Activated CD8-positive, alpha-beta T cell treated with anti-CD3 and anti-CD28 coated beads, Interleukin-2, amount 10 ng/mL, durations not matched to agents 7 days and 5 days (primary cell): ENCODE results near the gene FAIM2. TPM values are rescaled to one million over a fixed set of nuclear protein-coding genes. Genes with fewer than 3 reads are reported as not detected.
"Not testable (repeated sequence)": the region's sequence is repeated elsewhere in the genome, so short reads cannot be mapped to it uniquely, and the experiment has no call there.

Source experiments
- ATAC-seq: fragments of 150-1000 bp; cut with Tn5 transposase; one replicate; pipeline ENCODE4 v1.10.0; 2021; ENCODE audit warnings: moderate library complexity
- CTCF ChIA-PET: fragments of 350-600 bp; sonication (Branson Sonifier 250); formaldehyde crosslinking; loops from one replicate; lab custom pipeline; 2021; ENCODE audit warnings: antibody characterized with exemption; lab: Charles Lee
- POLR2A ChIA-PET: fragments of 350-600 bp; sonication (Branson Sonifier 250); formaldehyde crosslinking; loops from one replicate; lab custom pipeline; 2021; ENCODE audit warnings: antibody characterized with exemption; lab: Charles Lee
- DNase-seq: peaks from one replicate; pipeline ENCODE4 v3.0.0-alpha.2; 2020
- H3K27ac Mint-ChIP-seq: one replicate; pipeline ENCODE4 v1.8.0; 2021; ENCODE audit warnings: mild to moderate bottlenecking, mixed read lengths
- H3K27me3 Mint-ChIP-seq: one replicate; pipeline ENCODE4 v1.8.0; 2021; ENCODE audit warnings: low read depth, mixed read lengths
- H3K36me3 Mint-ChIP-seq: one replicate; pipeline ENCODE4 v1.8.0; 2021; ENCODE audit warnings: low read depth, mixed read lengths
- H3K4me1 Mint-ChIP-seq: one replicate; pipeline ENCODE4 v1.8.0; 2021; ENCODE audit warnings: low read depth, mixed read lengths
- H3K4me3 Mint-ChIP-seq: one replicate; pipeline ENCODE4 v1.8.0; 2021; ENCODE audit warnings: mild to moderate bottlenecking, mixed read lengths
- H3K9me3 Mint-ChIP-seq: one replicate; pipeline ENCODE4 v1.8.0; 2022; ENCODE audit warnings: mixed read lengths; ENCODE audit not compliant: insufficient read depth
- total RNA-seq, 2 experiments: library from RNA; stranded (reverse); gene quantifications; one replicate each; pipeline ENCODE4 v1.2.3, GENCODE V29; 2021

Gene FAIM2
- total RNA-seq, 2 experiments from 2014 or later, result 0.23 to 0.55 TPM

DNA sequence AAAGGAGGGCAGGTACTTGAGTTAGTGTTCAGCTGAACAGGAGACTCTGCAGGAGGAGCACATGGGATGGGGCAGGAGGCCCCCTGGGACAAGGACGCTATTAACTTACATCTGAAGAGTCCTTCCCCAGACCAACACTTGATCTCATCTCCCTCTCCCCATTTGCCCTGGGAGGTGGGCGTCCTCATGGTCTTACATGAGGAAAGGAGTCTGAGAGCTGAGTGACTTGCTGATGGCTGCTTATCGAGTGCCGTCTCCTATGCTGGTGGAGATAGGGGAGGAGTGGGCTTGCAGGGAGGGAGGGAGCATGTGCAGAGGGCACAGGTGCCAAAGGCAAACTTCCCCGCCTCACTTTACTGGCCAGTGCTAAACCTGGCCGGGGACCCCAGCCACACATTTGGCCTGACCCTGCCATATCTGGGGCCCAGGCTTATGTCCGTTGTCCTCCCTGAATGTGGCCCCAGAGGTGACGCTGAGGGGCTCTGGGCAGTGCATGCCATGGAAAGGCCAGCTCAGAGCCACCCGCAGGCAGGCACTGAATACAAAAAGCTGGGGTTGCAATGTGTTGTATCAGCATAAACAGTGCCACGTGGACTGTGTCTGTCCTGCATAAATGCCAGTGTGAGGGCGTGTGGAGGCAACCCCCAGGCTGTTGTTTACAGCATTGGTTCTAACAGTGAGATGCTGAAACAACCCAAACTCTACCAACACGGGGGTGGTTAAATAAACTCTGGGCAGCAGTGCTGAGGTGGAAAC is 29.4 kb downstream of the FAIM2 start:
- no peak for ATAC-seq

DNA sequence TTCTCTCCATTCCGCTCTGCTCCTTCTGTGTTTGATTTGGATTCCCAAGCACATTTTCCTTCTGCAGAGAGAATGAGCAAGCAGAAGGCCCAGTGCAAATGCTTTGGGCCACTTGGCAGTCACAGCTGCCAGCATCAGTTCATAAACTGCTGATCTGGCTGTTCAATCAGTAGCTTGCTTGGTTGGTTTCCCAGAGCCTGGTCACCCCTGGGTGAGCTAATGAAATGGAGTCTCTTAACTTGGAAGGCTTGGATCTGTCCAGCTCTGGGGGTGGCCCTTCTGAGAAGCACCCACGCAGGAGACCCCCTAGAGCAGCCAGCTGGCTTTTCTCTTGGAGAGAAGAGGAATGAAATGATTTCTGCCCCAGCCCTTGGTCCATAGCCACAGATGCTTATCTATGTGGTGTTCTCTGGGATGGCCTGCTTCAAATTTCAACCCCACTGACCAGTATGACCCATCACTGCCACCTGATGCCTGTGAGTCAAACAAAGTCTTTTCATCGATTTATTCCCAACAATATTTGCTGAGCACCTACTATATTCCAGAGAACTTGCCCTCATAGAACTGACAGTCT is 30.3 kb downstream of the FAIM2 start:
- Mint-ChIP-seq H3K9me3 (no peaks in the 10 kb centered on the region), H3K4me1 (no peaks in the 10 kb centered on the region)
- CTCF ChIA-PET, result no interaction called here

More for the DNA sequence above, 29.4 kb downstream of the FAIM2 start:
- H3K4me1 Mint-ChIP-seq, result no peaks in the 10 kb centered on the region
- peaks cover 4% of the 10 kb centered on the region for H3K9me3 Mint-ChIP-seq
- no peak for DNase-seq
- no peak overlapping the region for H3K27ac Mint-ChIP-seq
- no peaks in the 10 kb centered on the region for H3K36me3 Mint-ChIP-seq
- CTCF ChIA-PET, result no interaction called here
- no peak overlapping the region for H3K4me3 Mint-ChIP-seq
- POLR2A ChIA-PET, result no interaction called here
- peaks cover 4% of the 10 kb centered on the region for H3K27me3 Mint-ChIP-seq

DNA sequence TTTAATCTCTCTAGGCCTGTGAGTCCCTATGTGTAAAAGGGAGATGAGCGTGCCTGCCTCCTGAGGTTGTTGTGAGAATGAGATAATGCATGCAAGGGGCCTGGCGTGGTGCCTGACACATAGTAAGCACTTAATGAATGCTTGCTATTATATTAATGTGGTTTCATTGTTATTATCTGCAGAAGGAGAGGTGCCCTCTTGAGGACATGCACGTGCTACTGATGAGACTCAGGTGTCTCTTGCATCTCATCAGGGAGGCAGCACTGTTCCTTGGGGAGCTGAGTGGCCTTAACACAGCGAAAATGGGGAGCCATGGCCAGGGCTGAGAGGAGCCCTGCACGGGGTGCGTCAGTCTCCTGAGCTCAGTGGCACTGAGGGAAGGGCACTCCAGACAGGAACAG is 30.9 kb downstream of the FAIM2 start:
- Mint-ChIP-seq H3K4me1 (no peaks in the 10 kb centered on the region), H3K36me3 (no peaks in the 10 kb centered on the region), H3K9me3 (no peaks in the 10 kb centered on the region), H3K27ac (no peak overlapping the region), H3K4me3 (no peak overlapping the region), H3K27me3 (peaks cover 4% of the 10 kb centered on the region)
- POLR2A ChIA-PET, result no interaction called here
- DNase-seq, result no peak
- no peak for ATAC-seq
- CTCF ChIA-PET, result interaction anchor here (1.4 to 2.2 kb wide), 2 partner anchors 74 to 95 kb away, joined by 5 to 6 read pairs; no protein-coding TSS in a partner anchor

More for the DNA sequence above, 30.3 kb downstream of the FAIM2 start:
- no peak for DNase-seq
- POLR2A ChIA-PET, result no interaction called here
- Mint-ChIP-seq H3K27me3 (peaks cover 4% of the 10 kb centered on the region), H3K36me3 (no peaks in the 10 kb centered on the region), H3K27ac (no peak overlapping the region), H3K4me3 (no peak overlapping the region)
- ATAC-seq, result no peak

DNA sequence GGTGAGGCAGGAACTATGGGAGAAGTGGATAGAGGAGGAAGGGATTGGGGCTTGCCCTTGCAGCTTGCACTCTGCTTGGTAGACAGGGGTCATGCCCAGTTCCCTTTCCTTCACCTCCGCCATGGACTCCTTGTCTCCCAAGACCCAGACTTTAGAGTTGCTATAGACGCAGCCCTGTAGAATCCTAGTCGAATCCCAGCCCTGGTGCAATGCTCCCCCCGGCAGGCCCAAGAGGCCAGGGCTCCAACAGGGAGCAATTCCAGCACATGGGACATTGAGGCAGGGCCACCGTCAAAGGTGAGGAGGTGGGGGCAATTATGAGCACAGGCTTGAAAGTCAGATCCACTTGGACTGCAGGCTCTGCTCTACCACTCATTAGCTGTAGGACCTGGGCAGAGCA is 31.3 kb downstream of the FAIM2 start:
- Mint-ChIP-seq H3K27ac (no peak overlapping the region), H3K27me3 (peaks cover 4% of the 10 kb centered on the region), H3K9me3 (no peaks in the 10 kb centered on the region), H3K36me3 (no peaks in the 10 kb centered on the region), H3K4me1 (no peaks in the 10 kb centered on the region), H3K4me3 (no peak overlapping the region)
- no peak for ATAC-seq
- CTCF ChIA-PET, result interaction anchor here (1.4 to 2.2 kb wide), 2 partner anchors 74 to 95 kb away, joined by 5 to 6 read pairs; no protein-coding TSS in a partner anchor
- no peak for DNase-seq
- POLR2A ChIA-PET, result no interaction called here

DNA sequence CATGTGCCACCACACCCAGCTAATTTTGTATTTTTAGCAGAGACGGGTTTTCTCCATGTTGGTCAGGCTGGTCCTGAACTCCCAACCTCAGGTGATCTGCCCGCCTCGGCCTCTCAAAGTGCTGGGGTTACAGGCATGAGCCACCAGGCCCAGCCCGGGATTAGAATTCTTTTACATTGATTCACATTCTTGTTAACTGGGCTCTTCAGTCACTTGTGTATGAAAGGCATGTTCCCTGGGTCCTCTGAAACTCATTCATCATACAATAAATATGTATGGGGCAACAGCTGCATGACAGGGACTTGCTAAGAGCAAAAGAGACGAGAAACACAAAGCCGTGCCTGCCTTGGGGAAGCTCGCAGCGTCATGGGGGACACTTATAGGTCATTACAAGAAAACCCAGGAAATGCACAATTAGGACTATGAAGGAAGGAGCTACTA is 31.9 kb downstream of the FAIM2 start:
- CTCF ChIA-PET, result interaction anchor here (1.4 to 2.2 kb wide), 2 partner anchors 75 to 96 kb away, joined by 5 to 6 read pairs; no protein-coding TSS in a partner anchor
- POLR2A ChIA-PET, H3K27me3 Mint-ChIP-seq, H3K4me1 Mint-ChIP-seq, H3K9me3 Mint-ChIP-seq, ATAC-seq, DNase-seq, H3K27ac Mint-ChIP-seq, H3K36me3 Mint-ChIP-seq, H3K4me3 Mint-ChIP-seq: not testable (repeated sequence)

DNA sequence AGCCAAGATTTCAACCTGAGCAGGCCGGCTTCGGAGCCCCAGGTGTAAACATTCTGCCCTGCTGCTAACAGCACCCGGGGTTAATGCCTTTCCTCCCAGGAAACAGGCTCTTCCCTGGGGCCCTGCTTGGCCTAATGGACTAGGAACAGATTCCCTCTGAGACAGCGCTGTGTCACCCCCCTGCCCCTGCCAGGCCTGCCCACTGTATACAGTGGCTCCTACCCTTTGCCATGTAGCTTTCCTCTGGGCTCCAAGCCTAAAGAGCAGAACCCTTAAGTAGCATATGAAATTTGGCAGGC is 32.5 kb downstream of the FAIM2 start:
- Mint-ChIP-seq H3K36me3 (no peaks in the 10 kb centered on the region), H3K4me3 (no peak overlapping the region), H3K9me3 (no peaks in the 10 kb centered on the region), H3K27ac (no peak overlapping the region), H3K4me1 (no peaks in the 10 kb centered on the region), H3K27me3 (peaks cover 4% of the 10 kb centered on the region)
- ChIA-PET CTCF (interaction anchor here (1.4 to 2.2 kb wide), 2 partner anchors 75 to 96 kb away, joined by 5 to 6 read pairs; no protein-coding TSS in a partner anchor), POLR2A (no interaction called here)
- ATAC-seq (no peak), DNase-seq (no peak)

DNA sequence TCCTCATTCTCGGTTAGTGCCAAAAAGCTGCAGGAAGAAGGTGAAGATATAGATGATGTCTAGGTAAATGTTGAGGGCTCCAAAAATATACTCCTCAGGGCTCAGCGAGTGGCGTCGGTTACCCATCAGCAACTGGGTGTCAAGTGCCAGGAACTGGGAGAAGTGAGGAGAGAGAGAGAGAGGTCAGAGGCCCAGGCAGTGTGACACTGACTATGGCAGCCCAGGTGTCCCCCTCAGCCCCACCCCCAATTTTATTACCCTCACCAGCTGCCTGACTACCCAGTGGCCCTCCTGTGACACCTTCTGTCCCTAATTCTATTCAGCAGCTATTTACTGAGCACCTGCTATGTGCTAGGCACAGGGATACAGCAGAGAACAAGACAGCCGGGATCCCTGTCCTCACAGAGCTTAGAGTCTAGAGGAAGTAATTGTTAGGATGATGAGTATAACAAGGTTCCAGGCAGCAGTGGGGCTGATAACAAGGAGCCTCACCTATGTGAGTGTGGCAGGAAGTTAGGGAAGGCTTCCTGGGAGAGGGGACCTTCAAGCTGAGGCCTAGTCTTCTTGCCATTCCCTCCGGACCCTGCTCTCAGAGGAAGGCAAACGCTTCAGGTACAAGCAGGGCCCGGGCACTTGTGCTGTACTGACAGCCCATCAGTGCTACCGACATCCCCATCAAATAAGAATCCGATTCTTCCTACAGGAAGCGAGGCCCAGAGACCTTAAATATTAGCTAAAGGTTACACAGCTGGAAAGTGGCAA is 33.0 kb downstream of the FAIM2 start:
- no peak for ATAC-seq
- Mint-ChIP-seq H3K36me3 (no peaks in the 10 kb centered on the region), H3K4me3 (no peak overlapping the region), H3K9me3 (no peaks in the 10 kb centered on the region), H3K4me1 (no peaks in the 10 kb centered on the region), H3K27ac (no peak overlapping the region), H3K27me3 (peaks cover 4% of the 10 kb centered on the region)
- DNase-seq, result no peak
- POLR2A ChIA-PET, result no interaction called here
- CTCF ChIA-PET, result interaction anchor here (2.2 kb wide), 1 partner anchor 76 kb away, joined by 5 read pairs; no protein-coding TSS in a partner anchor

DNA sequence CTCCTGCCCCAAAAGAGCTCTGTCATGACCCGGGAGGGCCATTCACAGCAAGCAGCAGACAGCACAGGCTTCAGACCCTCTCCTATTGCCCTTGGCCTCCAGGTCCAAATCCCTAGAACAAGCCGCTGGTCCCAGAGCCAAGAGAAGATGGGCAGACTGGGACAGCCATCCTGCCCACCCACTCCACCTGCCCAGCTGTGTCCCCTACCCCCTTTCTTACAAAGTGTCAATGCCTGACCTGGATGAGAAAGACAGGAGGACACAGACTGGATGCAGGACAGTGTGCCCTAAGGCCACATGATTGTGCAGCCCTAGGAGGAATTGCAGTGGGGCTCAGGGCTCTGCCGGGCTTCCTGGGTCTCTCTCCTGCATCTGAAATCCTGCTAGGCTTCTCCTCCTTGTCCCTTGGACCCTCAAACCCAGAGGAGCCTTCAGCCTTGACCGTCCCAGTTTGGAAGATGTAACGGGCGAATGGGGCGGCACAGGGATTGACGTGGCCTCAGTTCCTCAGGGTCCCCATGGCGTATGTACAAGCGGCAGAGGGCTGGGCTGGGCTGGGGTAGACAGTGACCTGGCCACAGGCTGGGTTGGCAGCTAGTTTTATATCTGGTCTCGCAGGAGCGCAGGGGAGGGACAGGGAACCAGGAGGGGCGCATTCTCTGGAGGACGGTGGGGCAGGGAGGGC is 33.7 kb downstream of the FAIM2 start:
- Mint-ChIP-seq H3K36me3 (no peaks in the 10 kb centered on the region), H3K27me3 (peaks cover 4% of the 10 kb centered on the region), H3K9me3 (no peaks in the 10 kb centered on the region), H3K4me3 (no peak overlapping the region), H3K4me1 (no peaks in the 10 kb centered on the region), H3K27ac (no peak overlapping the region)
- ChIA-PET POLR2A (no interaction called here), CTCF (interaction anchor here (0.6 to 6.5 kb wide), 5 partner anchors 16 to 376 kb away, joined by 3 to 63 read pairs (median 3); partner anchors contain the start of gene TMBIM6)
- DNase-seq (no peak), ATAC-seq (no peak)

DNA sequence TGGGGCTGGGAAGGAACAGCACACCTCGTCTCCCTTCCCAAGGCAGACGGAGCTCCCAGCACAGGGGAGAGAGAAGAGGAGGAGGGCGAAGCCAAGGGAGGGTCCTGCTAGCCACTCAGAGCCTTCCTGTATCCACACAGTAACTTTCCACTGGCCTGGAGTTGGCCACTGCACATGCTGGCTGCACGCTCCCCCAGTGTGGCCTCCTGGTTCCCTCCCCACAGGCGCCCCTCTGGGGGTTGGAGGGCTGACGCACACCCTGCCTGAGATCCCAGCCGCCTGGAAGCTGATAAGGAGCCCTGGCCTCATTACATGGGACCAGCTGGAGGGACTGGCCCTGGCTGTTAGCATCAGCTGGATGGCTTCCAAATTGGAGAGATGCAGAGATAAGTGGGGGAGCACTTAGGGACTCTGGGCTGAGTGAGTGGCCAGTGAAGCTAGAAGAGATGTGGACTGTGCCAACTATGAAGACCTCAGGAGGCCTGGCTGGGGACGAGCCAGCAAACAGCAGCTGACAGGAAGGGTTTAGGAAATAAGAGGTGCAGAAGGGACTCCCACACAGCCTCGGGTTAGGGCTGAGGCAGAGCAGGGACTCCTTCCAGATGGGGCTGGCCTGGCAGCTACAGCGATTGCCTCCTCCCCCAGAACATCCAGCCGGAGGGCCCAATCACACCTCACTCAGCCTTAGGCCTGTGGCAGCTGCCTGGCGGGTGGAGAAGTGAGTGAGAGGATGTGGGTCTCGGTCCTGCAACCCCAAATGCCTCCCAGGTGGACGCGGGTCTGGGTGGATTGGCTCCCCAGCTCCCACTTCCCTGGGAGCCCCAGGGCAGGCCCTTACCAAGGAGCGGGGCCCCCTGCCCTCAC is 34.5 kb downstream of the FAIM2 start:
- H3K27ac Mint-ChIP-seq, result no peak overlapping the region
- ChIA-PET POLR2A (no interaction called here), CTCF (interaction anchor here (0.6 to 6.5 kb wide), 6 partner anchors 16 to 375 kb away, joined by 3 to 63 read pairs (median 3); partner anchors contain the start of gene TMBIM6)
- peaks cover 8% of the 10 kb centered on the region for H3K27me3 Mint-ChIP-seq
- H3K4me1 Mint-ChIP-seq, result no peaks in the 10 kb centered on the region
- DNase-seq, result no peak
- no peak overlapping the region for H3K4me3 Mint-ChIP-seq
- ATAC-seq, result no peak
- no peaks in the 10 kb centered on the region for H3K36me3 Mint-ChIP-seq
- no peaks in the 10 kb centered on the region for H3K9me3 Mint-ChIP-seq

DNA sequence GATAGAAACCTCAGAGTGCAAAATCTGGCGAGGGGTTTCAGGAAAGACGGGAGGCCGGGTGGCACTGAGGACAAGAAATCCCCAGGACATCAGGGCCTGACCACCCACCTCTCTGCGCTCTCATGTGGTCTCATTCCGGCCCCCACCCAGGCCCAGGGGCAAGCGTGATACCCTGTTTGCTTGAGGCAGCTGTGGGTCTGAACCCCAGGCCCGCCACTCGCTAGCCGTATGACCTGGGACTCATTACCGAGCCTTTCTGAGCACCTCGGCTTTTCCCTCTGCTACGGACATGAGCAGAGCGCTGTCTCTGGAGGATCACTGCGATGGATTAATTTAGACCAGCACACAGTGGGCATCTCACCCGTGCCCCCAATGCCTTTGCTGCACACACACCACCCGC is 35.3 kb downstream of the FAIM2 start:
- CTCF ChIA-PET, result interaction anchor here (1.2 to 6.5 kb wide), 9 partner anchors 13 to 187 kb away, joined by 3 to 63 read pairs (median 5); no protein-coding TSS in a partner anchor
- Mint-ChIP-seq H3K4me3 (no peak overlapping the region), H3K4me1 (no peaks in the 10 kb centered on the region), H3K27ac (no peak overlapping the region), H3K36me3 (no peaks in the 10 kb centered on the region), H3K27me3 (peaks cover 7% of the 10 kb centered on the region), H3K9me3 (no peaks in the 10 kb centered on the region)
- ATAC-seq, result no peak
- POLR2A ChIA-PET, result no interaction called here
- DNase-seq, result no peak
